ENCODE data around the gene GALNT1.
"Not testable (repeated sequence)": the region's sequence is repeated elsewhere in the genome, so short reads cannot be mapped to it uniquely, and the experiment has no call there.

DNA sequence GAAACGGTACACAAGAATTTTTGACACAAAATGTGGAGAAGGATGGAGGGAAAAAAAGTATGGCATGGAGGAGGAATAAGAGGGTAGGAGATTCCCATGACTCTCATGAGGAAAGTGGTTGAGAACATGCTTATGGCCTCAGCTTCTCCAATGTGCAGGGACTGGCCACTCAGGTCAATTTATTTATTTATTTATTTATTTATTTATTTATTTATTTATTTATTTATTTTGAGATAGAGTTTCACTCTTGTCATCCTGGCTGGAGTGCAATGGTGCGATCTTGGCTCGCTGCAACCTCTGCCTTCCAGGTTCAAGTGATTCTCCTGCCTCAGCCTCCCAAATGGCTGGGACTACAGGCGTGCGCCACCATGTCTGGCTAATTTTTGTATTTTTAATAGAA lies 26.0 kb upstream of the GALNT1 start:
- not testable (repeated sequence) for TF ChIP-seq POLR2A, POLR2AphosphoS5, CTCF, EP300 (IDR thresholded peaks at IDR 0.05)

Data from stomach (tissue), 4 donors.